Gastroesophageal sphincter (tissue), 3 donors: ENCODE measurements around the gene RAD9A.

Source experiments
- CTCF ChIP-seq, 4 experiments: fragments of 200-600 bp in 2 of 4; fragments of 450-650 bp in 2 of 4; sonication (generic) in 1 of 4; IDR thresholded peaks; one replicate each; pipeline ENCODE4 v1.5.1; 2017 to 2019; ENCODE audit warnings: antibody characterized with exemption in 4 of 4, mild to moderate bottlenecking in 2 of 4, moderate library complexity in 2 of 4
- EP300 ChIP-seq: sonication (generic); formaldehyde crosslinking; IDR thresholded peaks from one replicate; pipeline ENCODE4 v1.6.1; 2017; ENCODE audit warnings: antibody characterized with exemption, mild to moderate bottlenecking
- POLR2A ChIP-seq, 2 donors: fragments of 450-650 bp; IDR thresholded peaks; one replicate each; pipeline ENCODE4 v1.6.1; 2017; ENCODE audit warnings: antibody characterized with exemption in 2 of 2, mild to moderate bottlenecking in 2 of 2, moderate library complexity in 1 of 2

DNA sequence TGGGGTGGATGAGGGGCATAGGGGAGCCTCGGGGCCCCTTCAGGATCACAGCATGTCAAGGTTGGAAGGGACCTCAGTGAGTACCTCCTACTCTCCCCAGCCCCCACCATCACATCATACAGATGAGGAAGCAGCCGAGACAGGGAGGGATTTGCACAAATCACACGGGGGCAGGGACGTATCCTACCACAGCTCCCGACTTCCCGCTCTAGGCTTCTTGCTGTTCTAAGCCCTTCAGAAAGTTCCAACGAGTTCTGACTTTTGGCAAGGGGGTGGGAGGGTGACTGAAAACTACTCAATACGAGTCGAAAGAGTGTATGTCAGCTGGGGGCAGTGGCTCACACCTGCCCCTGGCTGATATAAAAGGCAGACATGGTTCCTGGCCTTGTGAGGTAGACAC is 4.7 kb upstream of the RAD9A start:
- TF ChIP-seq EP300 (no peak), CTCF (IDR thresholded peaks at IDR 0.05) (no peak), POLR2A (IDR thresholded peaks at IDR 0.05) (no peak)
